ENCODE measurements around the gene GCHFR. TPM values are rescaled to one million over a fixed set of nuclear protein-coding genes. Genes with fewer than 3 reads are reported as not detected.

GCHFR gene
- total RNA-seq, 2 donors from 2014 or later: 39.5 to 42.5 TPM

DNA sequence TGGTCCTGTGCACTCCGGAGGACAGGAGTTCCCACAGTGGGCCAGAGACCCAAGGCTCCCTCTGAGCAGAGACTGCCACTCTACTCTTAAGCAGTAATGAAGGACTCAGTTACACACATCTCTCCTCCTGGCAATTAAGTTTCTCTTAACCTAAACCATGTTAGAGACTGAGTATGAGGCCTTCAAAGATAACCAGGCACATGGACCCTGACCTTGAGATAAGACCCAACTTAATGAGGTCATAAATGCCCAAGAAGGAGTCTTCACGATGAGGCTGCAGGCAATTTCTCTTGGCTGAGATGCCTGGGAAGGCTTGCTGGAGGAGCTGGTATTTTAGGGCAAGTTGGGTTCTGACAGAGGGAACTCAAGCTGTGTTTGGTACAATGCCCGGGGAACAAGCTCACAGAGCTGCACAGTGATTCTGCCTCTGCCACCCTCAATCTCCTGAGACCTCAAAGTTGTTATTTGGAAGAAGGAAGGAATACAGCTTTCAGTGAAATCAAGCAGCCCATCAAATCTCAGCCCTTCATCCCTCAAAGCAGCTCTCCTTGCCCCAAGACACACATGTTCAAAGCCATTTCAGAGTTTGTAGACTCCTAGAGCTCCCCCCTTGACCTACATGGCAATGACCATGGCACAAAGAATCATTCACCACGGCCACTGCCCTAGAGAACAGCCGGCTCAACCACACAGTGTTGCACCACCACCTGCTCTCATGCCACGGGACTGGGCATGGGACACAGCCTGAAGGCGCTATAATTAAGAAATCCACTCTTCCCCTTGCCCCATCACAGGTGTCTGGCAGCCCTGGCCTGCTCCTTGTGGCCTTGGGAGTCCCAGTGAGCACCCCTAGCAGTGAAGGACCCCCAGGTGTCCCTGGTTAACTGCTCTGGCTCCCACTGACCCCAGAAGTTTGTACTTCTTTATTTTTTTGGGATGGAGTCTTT is 15.9 kb upstream of the GCHFR start:
- no peak for TF ChIP-seq CTCF (IDR thresholded peaks at IDR 0.05)
- no peak overlapping the region for H3K9ac ChIP-seq (ENCODE audit: low read depth in 2 of 2, low read length in 2 of 2)
- H3K27me3 ChIP-seq: no peaks in the 10 kb centered on the region
- H3K36me3 ChIP-seq: peaks cover 17% of the 10 kb centered on the region
- intact Hi-C loops (cut with DNase I): loop anchor here (2.0 kb wide), 1 partner anchor 35 kb away; no protein-coding TSS in a partner anchor
- no peaks in the 10 kb centered on the region for H3K9me3 ChIP-seq
- H3K27ac ChIP-seq: no peak overlapping the region
- H3K4me1 ChIP-seq: no peaks in the 10 kb centered on the region
- DNase-seq: no peak
- H3K4me3 ChIP-seq: no peak overlapping the region

DNA sequence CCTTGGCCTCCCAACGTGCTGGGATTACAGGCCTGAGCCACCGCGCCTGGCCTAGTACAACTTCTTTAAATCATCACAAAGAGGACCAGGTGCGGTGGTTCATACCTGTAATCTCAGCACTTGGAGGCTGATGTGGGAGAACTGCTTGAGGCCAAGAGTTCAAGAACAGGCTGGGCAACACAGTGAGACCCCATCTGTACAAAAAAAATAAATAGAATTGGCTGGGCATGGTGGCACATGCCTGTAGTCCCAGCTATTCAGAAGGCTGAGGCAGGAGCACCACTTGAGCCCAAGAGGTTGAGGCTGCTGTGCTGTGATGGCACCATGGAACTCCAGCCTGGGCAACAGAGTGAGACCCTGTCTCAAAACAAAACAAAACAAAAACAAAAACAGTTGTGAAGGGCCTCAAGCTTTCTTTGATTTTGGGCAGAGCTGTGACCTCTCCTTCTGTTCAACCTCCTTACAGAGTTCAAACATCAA is 14.7 kb upstream of the GCHFR start:
- DNase-seq: no peak
- Histone ChIP-seq H3K4me1 (no peaks in the 10 kb centered on the region), H3K27me3 (no peaks in the 10 kb centered on the region), H3K4me3 (no peak overlapping the region), H3K27ac (no peak overlapping the region), H3K9ac (ENCODE audit: low read depth in 2 of 2, low read length in 2 of 2) (no peak overlapping the region), H3K36me3 (peaks cover 7% of the 10 kb centered on the region), H3K9me3 (no peaks in the 10 kb centered on the region)
- TF ChIP-seq CTCF (IDR thresholded peaks at IDR 0.05): no peak
- intact Hi-C loops (cut with DNase I): no loop called here

GRCh38 chr15:40750885-40751284 is 13.0 kb upstream of the GCHFR start:
- intact Hi-C loops (cut with DNase I): no loop called here
- Histone ChIP-seq H3K4me3 (no peak overlapping the region), H3K36me3 (peaks cover 7% of the 10 kb centered on the region), H3K4me1 (no peaks in the 10 kb centered on the region), H3K27ac (no peak overlapping the region), H3K9ac (ENCODE audit: low read depth in 2 of 2, low read length in 2 of 2) (no peak overlapping the region), H3K9me3 (no peaks in the 10 kb centered on the region), H3K27me3 (no peaks in the 10 kb centered on the region)
- TF ChIP-seq CTCF (IDR thresholded peaks at IDR 0.05): no peak
- DNase-seq: no peak

- Histone ChIP-seq H3K27me3 (no peaks in the 10 kb centered on the region), H3K9me3 (no peaks in the 10 kb centered on the region), H3K27ac (no peak overlapping the region), H3K4me1 (no peaks in the 10 kb centered on the region), H3K9ac (ENCODE audit: low read depth in 2 of 2, low read length in 2 of 2) (no peak overlapping the region), H3K36me3 (peaks cover 7% of the 10 kb centered on the region), H3K4me3 (no peak overlapping the region)
- DNase-seq: no peak
- intact Hi-C loops (cut with DNase I): no loop called here
- no peak for TF ChIP-seq CTCF (IDR thresholded peaks at IDR 0.05)
Observed at GRCh38 chr15:40751745-40752144, 12.1 kb upstream of the GCHFR start.

DNA sequence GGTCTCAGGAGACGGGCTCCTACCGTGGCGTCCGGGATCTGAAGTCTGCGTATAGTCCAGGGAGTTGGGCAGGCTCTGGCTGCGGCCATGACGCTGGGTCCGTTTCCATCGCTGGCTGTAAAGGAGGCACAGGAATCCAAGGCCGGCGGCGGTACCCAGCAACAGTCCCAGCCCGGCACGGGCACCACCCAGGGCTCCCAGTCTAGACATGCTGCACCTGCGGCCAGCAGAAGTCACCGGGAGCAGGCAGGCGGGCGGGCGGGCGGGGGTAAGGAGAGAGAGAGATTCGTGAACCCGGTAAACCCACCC is 9.3 kb upstream of the GCHFR start:
- H3K27me3 ChIP-seq: no peaks in the 10 kb centered on the region
- H3K9ac ChIP-seq (ENCODE audit: low read depth in 2 of 2, low read length in 2 of 2): peak overlapping the region; percentile 75 to 90
- peaks cover 7% of the 10 kb centered on the region for H3K36me3 ChIP-seq
- no peaks in the 10 kb centered on the region for H3K9me3 ChIP-seq
- intact Hi-C loops (cut with DNase I): no loop called here
- peak overlapping the region; percentile 97 for H3K4me3 ChIP-seq
- DNase-seq: peak; percentile 48
- no peak for TF ChIP-seq CTCF (IDR thresholded peaks at IDR 0.05)
- H3K27ac ChIP-seq: peak overlapping the region; percentile 80
- no peaks in the 10 kb centered on the region for H3K4me1 ChIP-seq

Measured in colonic mucosa (tissue), 4 donors.